WI38 (cell line): ENCODE data around the gene CUX1.
A peak's percentile ranks its signal among the peaks of the same experiment; 100 is the strongest.

Experiments used
- H3K4me3 ChIP-seq: 2 replicates; pipeline ENCODE4 v1.5.1; 2011; ENCODE audit warnings: low read depth, mild to moderate bottlenecking, control low read depth, low read length
- TF ChIP-seq, protein P1 (sequence below): IDR thresholded peaks from 2 replicates; pipeline ENCODE4 v1.5.1; 2012; ENCODE audit warnings: low read depth, mild to moderate bottlenecking, control low read depth, low read length

CUX1 gene

DNA sequence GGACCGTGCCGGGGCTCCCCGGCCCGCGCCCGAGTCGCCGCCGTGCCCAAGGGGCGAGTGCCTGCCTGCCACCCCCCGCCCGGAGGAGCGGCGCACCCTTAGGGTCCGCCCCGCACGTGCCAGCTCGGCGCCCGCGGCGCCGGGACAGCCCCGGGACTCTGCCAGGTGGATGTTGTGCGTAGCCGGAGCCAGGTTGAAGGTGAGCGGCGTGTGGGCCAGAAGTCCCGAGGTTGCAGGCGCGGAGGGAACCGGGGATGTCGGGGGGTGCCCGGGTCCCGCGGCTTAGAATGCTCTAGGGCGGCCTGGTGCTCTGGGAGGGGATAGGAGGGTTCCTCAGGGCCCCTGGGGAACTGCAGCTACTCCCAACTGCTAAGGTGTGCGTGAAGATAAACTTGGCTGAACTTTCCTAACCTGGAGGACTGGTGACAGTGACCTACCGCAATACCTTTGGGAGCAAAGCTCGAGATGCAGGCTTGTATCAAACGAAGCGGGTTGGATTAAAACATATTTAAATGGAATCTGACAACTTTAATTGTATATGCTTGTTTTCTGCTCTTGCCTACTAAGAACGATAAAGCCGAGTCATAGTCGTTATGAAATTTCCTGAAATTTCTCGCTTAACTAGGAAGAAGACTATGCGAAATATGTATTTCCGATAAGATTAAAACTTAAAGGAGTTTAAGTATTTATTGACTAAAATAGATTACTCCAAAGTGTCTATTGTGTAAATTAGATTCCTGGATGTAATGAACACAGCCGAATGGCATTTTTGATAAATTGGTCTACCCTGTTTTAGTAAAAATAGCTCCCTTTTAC lies at the start of gene CUX1:
Gene CUX1 (plus strand): TSS at position 156 of the 816 bp plus-strand sequence. CDS start 14 bp downstream, at position 170.
- TF ChIP-seq, protein P1, sequence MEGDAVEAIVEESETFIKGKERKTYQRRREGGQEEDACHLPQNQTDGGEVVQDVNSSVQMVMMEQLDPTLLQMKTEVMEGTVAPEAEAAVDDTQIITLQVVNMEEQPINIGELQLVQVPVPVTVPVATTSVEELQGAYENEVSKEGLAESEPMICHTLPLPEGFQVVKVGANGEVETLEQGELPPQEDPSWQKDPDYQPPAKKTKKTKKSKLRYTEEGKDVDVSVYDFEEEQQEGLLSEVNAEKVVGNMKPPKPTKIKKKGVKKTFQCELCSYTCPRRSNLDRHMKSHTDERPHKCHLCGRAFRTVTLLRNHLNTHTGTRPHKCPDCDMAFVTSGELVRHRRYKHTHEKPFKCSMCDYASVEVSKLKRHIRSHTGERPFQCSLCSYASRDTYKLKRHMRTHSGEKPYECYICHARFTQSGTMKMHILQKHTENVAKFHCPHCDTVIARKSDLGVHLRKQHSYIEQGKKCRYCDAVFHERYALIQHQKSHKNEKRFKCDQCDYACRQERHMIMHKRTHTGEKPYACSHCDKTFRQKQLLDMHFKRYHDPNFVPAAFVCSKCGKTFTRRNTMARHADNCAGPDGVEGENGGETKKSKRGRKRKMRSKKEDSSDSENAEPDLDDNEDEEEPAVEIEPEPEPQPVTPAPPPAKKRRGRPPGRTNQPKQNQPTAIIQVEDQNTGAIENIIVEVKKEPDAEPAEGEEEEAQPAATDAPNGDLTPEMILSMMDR: no peak
- peak within 1 kb of the TSS; percentile 74 for H3K4me3 ChIP-seq

GRCh38 chr7:101768280-101768679 lies 49.1 kb upstream of the CUX1 start:
- H3K4me3 ChIP-seq: no peak overlapping the region
- TF ChIP-seq, protein P1: no peak

GRCh38 chr7:101770466-101770865 lies 47.0 kb upstream of the CUX1 start:
- TF ChIP-seq, protein P1: no peak
- no peak overlapping the region for H3K4me3 ChIP-seq

DNA sequence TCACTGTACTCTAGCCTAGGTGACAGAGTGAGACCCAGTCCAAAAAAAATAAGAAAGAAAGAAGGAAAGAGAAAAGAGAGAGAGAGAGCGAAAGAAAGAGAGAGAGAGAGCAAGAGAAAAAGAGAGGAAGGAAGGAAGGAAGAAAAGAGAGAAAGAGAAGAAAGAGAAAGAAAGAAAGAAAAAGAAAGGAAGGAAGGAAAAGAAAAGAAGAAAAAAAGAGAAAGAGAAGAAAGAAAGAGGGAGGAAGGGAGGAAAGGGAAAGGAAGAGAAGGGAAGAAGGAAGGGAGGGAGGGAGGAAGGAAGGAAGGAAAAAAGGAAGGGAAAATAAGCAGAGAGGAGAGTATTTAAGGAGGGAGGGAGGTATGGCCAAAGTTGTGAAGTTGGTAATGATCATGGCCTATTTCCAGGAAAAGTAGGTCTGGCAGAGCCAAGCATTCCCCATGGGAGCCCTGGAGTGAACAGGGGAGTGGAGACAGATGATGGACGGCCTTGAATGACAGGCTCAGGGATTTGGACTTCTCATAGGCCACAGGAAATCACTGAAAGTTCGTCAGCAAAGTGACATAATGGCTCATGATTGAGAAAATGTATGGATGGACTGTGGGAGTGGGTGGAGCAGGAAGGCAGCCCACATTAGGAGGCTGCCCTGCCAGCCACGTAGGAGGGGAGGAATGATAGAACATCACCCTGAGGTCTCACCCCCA lies 44.8 kb upstream of the CUX1 start:
- TF ChIP-seq, protein P1: no peak
- no peak overlapping the region for H3K4me3 ChIP-seq

- no peak overlapping the region for H3K4me3 ChIP-seq
- TF ChIP-seq, protein P1: no peak
These were observed 42.2 kb upstream of the CUX1 start for GRCh38 chr7:101775181-101775580.

DNA sequence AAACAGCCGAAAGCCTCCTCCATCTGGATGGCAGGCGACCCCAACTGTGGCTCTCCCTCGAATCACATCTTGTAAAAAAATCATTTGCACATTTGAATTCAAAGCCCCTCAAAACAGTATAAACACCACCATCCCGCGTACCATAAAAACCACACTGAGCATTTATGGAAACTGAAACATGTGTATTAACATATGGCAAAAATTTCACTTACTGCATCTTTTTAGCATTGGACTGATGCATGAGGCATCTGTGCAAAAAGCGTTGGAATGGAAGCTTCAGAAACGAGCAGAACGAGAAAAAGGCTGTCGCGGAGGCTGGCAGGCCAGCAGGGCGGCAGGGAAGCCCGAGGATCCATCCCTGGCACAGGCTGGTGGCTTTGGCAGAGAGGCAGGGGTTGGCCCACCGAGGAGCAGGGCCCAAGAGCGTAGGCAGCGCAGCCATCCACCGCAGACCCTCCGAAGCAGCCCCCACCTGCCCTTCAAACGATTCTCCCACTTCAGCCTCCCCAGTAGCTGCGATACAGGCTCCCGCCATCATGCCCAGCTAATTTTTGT lies 39.3 kb upstream of the CUX1 start:
- TF ChIP-seq, protein P1: no peak

DNA sequence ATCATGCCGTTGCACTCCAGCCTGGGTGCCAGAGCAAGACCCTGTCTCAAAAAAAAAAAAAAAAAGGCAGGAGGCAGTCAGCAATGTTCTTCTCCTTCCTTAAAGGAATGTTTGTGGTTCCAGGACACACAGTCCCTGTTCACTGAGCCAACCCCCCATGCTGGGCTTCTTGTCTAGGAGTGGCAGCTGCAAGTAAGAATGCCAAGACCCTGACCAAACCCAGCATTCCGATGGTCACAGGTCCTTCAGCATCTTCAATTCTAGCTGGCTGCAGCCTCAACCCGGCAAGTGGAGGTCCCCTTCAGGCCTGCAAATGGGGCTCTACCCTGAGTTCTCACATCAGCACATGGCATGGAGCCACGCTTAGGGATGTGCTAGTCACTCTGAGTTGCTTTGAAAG lies 38.2 kb upstream of the CUX1 start:
- TF ChIP-seq, protein P1: no peak
- no peak overlapping the region for H3K4me3 ChIP-seq

More for the DNA sequence above, 39.3 kb upstream of the CUX1 start:
- no peak overlapping the region for H3K4me3 ChIP-seq
